ENCODE results near the gene SLIT3.

The SLIT3 gene

GRCh38 chr5:168844016-168844921 is 456.7 kb downstream of the SLIT3 start:
- DNase-seq = no peak

GRCh38 chr5:168843277-168844015 is 457.5 kb downstream of the SLIT3 start:
- DNase-seq = no peak

GRCh38 chr5:168842571-168843205 is 458.3 kb downstream of the SLIT3 start:
- no peak for DNase-seq

GRCh38 chr5:168837852-168838251 is 463.1 kb downstream of the SLIT3 start:
- DNase-seq = no peak

- no peak for DNase-seq
These were observed 464.2 kb downstream of the SLIT3 start for GRCh38 chr5:168836603-168837231.

GRCh38 chr5:168833936-168834335 is 467.0 kb downstream of the SLIT3 start:
- DNase-seq = no peak

- no peak for DNase-seq
These were observed 467.6 kb downstream of the SLIT3 start for GRCh38 chr5:168833383-168833782.

GRCh38 chr5:168832308-168832707 is 468.6 kb downstream of the SLIT3 start:
- no peak for DNase-seq

- DNase-seq = no peak
These were observed 469.6 kb downstream of the SLIT3 start for GRCh38 chr5:168831383-168831782.

- DNase-seq = no peak
These were observed 470.1 kb downstream of the SLIT3 start for GRCh38 chr5:168830833-168831232.

GRCh38 chr5:168829922-168830417 is 471.0 kb downstream of the SLIT3 start:
- no peak for DNase-seq

- no peak for DNase-seq
These were observed 471.9 kb downstream of the SLIT3 start for GRCh38 chr5:168829044-168829443.

- no peak for DNase-seq
These were observed 473.3 kb downstream of the SLIT3 start for GRCh38 chr5:168827636-168828035.

- no peak for DNase-seq
These were observed 474.7 kb downstream of the SLIT3 start for GRCh38 chr5:168826246-168826725.

GRCh38 chr5:168822745-168823281 is 478.1 kb downstream of the SLIT3 start:
- peak in 1 of 2 experiments; percentile 46 for DNase-seq

- no peak for DNase-seq
These were observed 478.6 kb downstream of the SLIT3 start for GRCh38 chr5:168822248-168822744.

- DNase-seq = no peak
These were observed 480.1 kb downstream of the SLIT3 start for GRCh38 chr5:168820874-168821273.

- DNase-seq = no peak
These were observed 481.8 kb downstream of the SLIT3 start for GRCh38 chr5:168819004-168819621.

- DNase-seq = no peak
These were observed 482.4 kb downstream of the SLIT3 start for GRCh38 chr5:168818558-168818957.

GRCh38 chr5:168817591-168817990 is 483.3 kb downstream of the SLIT3 start:
- DNase-seq = no peak

- no peak for DNase-seq
These were observed 484.3 kb downstream of the SLIT3 start for GRCh38 chr5:168816661-168817060.

Measured in activated CD4-positive, alpha-beta T cell treated with anti-CD3 and anti-CD28 coated beads, Interleukin-2, amount 50 U/mL, for 48 hours (primary cell).